GM23338 (cell line): ENCODE data around the gene TNFAIP8L2.

ENCODE experiments used
- CREB1 ChIP-seq: fragments of 250-450 bp; sonication (Bioruptor Pico); IDR thresholded peaks from 2 replicates; pipeline ENCODE4 v1.5.0; 2020; ENCODE audit warnings: low read depth, mild to moderate bottlenecking, moderate library complexity
- EZH2 ChIP-seq: fragments of 200-600 bp; sonication (generic); IDR thresholded peaks from one replicate; pipeline ENCODE4 v1.8.0; 2017; ENCODE audit warnings: antibody characterized with exemption, mild to moderate bottlenecking, low read depth; ENCODE audit not compliant: unreplicated experiment
- EZH2phosphoT487 ChIP-seq: fragments of 200-600 bp; sonication (generic); IDR thresholded peaks from one replicate; pipeline ENCODE4 v1.8.1; 2018; ENCODE audit warnings: antibody characterized with exemption; ENCODE audit not compliant: unreplicated experiment
- NANOG ChIP-seq: IDR thresholded peaks from 2 replicates; pipeline ENCODE4 v1.6.1; 2016; ENCODE audit warnings: antibody characterized with exemption, borderline replicate concordance
- POLR2AphosphoS5 ChIP-seq: IDR thresholded peaks from 2 replicates; pipeline ENCODE4 v1.6.1; 2016; ENCODE audit warnings: antibody characterized with exemption, low read depth
- STAT1 ChIP-seq: IDR thresholded peaks from one replicate; pipeline ENCODE4 v1.6.1; 2016; ENCODE audit warnings: antibody characterized with exemption; ENCODE audit not compliant: unreplicated experiment
- ZNF114 ChIP-seq: fragments of 250-450 bp; sonication (Bioruptor Pico); IDR thresholded peaks from 2 replicates; pipeline ENCODE4 v1.5.0; 2020; ENCODE audit warnings: mild to moderate bottlenecking, moderate library complexity
- TF ChIP-seq, protein P1 (sequence below), 2 experiments: fragments of 200-600 bp in 1 of 2; sonication (generic) in 1 of 2; conservative IDR thresholded peaks; 2 replicates each; pipeline versions ENCODE4 v1.5.1 to v1.6.1; 2016 to 2017; ENCODE audit warnings: antibody characterized with exemption in 2 of 2, low read depth in 2 of 2, mild to moderate bottlenecking in 2 of 2, moderate library complexity in 1 of 2
- TF ChIP-seq, protein P2 (sequence below): IDR thresholded peaks from one replicate; pipeline ENCODE4 v1.6.1; 2018; ENCODE audit warnings: antibody characterized with exemption; ENCODE audit not compliant: unreplicated experiment
- TF ChIP-seq, protein P3 (sequence below): IDR thresholded peaks from 2 replicates; pipeline ENCODE4 v1.6.1; 2016; ENCODE audit warnings: antibody characterized with exemption

DNA sequence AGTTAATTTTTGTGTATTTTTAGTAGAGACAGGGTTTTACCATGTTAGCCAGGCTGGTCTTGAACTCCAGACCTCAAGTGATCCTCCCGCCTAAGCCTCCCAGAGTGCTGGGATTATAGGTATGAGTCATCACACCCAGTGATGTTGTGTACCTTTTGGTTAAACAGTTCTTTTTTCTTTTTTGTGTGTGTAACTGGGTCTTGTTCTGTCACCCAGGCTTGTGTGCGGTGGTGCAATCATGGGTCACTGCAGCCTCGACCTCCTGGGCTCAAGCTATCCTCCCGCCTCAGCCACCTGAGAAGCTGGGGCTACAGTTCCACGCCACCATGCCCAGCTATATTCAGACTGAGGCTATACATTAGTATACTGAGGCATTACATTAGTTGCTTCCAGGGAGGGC, 48.1 kb upstream of the TNFAIP8L2 start:
- TF ChIP-seq, protein P1, sequence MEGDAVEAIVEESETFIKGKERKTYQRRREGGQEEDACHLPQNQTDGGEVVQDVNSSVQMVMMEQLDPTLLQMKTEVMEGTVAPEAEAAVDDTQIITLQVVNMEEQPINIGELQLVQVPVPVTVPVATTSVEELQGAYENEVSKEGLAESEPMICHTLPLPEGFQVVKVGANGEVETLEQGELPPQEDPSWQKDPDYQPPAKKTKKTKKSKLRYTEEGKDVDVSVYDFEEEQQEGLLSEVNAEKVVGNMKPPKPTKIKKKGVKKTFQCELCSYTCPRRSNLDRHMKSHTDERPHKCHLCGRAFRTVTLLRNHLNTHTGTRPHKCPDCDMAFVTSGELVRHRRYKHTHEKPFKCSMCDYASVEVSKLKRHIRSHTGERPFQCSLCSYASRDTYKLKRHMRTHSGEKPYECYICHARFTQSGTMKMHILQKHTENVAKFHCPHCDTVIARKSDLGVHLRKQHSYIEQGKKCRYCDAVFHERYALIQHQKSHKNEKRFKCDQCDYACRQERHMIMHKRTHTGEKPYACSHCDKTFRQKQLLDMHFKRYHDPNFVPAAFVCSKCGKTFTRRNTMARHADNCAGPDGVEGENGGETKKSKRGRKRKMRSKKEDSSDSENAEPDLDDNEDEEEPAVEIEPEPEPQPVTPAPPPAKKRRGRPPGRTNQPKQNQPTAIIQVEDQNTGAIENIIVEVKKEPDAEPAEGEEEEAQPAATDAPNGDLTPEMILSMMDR (conservative IDR thresholded peaks at IDR 0.05; ENCODE audit: low read depth in 2 of 2): no peak
- TF ChIP-seq, protein P2, sequence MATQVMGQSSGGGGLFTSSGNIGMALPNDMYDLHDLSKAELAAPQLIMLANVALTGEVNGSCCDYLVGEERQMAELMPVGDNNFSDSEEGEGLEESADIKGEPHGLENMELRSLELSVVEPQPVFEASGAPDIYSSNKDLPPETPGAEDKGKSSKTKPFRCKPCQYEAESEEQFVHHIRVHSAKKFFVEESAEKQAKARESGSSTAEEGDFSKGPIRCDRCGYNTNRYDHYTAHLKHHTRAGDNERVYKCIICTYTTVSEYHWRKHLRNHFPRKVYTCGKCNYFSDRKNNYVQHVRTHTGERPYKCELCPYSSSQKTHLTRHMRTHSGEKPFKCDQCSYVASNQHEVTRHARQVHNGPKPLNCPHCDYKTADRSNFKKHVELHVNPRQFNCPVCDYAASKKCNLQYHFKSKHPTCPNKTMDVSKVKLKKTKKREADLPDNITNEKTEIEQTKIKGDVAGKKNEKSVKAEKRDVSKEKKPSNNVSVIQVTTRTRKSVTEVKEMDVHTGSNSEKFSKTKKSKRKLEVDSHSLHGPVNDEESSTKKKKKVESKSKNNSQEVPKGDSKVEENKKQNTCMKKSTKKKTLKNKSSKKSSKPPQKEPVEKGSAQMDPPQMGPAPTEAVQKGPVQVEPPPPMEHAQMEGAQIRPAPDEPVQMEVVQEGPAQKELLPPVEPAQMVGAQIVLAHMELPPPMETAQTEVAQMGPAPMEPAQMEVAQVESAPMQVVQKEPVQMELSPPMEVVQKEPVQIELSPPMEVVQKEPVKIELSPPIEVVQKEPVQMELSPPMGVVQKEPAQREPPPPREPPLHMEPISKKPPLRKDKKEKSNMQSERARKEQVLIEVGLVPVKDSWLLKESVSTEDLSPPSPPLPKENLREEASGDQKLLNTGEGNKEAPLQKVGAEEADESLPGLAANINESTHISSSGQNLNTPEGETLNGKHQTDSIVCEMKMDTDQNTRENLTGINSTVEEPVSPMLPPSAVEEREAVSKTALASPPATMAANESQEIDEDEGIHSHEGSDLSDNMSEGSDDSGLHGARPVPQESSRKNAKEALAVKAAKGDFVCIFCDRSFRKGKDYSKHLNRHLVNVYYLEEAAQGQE: no peak
- TF ChIP-seq EZH2 (no peak), CREB1 (CRISPR knock-in tag) (no peak), ZNF114 (no peak), EZH2phosphoT487 (no peak), POLR2AphosphoS5 (no peak), STAT1 (no peak), NANOG (no peak)
- TF ChIP-seq, protein P3, sequence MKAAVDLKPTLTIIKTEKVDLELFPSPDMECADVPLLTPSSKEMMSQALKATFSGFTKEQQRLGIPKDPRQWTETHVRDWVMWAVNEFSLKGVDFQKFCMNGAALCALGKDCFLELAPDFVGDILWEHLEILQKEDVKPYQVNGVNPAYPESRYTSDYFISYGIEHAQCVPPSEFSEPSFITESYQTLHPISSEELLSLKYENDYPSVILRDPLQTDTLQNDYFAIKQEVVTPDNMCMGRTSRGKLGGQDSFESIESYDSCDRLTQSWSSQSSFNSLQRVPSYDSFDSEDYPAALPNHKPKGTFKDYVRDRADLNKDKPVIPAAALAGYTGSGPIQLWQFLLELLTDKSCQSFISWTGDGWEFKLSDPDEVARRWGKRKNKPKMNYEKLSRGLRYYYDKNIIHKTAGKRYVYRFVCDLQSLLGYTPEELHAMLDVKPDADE: no peak
